Measurements from ENCODE around the gene PPFIBP2.

DNA sequence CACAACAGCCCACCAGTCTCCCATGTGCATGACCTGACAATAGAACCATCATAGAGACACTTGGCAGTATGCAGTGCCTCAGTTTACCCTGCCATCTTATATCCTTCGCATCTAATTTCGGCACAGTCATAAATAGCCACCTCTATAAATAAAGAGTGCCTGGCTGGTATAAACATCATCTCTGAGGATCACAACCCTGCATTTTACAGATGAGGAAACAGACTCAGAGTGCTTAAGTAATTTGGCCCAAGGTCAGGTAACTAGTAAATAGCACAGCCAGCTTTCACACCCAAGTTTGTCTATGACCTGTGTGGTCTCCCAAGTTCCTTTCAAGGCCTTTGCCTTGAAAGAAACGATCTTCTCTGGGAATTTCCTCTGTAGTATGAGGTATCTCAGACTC lies 114.9 kb downstream of the PPFIBP2 start:
- TF ChIP-seq, protein P1, sequence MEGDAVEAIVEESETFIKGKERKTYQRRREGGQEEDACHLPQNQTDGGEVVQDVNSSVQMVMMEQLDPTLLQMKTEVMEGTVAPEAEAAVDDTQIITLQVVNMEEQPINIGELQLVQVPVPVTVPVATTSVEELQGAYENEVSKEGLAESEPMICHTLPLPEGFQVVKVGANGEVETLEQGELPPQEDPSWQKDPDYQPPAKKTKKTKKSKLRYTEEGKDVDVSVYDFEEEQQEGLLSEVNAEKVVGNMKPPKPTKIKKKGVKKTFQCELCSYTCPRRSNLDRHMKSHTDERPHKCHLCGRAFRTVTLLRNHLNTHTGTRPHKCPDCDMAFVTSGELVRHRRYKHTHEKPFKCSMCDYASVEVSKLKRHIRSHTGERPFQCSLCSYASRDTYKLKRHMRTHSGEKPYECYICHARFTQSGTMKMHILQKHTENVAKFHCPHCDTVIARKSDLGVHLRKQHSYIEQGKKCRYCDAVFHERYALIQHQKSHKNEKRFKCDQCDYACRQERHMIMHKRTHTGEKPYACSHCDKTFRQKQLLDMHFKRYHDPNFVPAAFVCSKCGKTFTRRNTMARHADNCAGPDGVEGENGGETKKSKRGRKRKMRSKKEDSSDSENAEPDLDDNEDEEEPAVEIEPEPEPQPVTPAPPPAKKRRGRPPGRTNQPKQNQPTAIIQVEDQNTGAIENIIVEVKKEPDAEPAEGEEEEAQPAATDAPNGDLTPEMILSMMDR (conservative IDR thresholded peaks at IDR 0.05; ENCODE audit: low read depth, low read length), result no peak
- TF ChIP-seq EZH2 (IDR thresholded peaks at IDR 0.05; ENCODE audit: borderline replicate concordance, low read depth, low read length, poor library complexity, severe bottlenecking), result no peak
